HUDEP-2 (cell line): Measurements from ENCODE around the gene AK8.
A peak's percentile ranks its signal among the peaks of the same experiment; 100 is the strongest.

Source experiments
- DNase-seq, 76 experiments: peaks; one replicate each; lab custom pipeline; 2025; ENCODE audit not compliant: unreplicated experiment in 76 of 76; lab: John Stamatoyannopoulos, UW

The AK8 gene

DNA sequence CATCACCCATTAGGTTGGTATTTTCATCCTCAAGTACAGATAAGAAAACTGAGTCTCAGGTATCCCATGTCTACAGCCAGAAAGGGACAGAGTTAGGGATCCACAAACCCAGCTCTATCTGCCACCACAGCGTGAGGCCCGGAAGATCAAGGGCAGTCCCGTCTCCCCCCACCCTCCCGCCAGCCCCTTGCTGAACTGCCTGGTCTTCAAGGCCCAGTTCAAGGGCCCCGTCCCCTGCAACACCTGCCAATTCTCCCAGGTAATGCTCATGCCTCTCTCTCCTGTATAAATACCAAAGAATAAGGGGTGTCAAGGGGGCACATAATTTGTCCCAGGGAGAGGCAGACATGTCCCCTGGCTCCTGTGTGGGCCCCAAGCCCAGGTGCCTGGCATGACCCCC lies 50.7 kb downstream of the AK8 start:
- DNase-seq = no peak

DNA sequence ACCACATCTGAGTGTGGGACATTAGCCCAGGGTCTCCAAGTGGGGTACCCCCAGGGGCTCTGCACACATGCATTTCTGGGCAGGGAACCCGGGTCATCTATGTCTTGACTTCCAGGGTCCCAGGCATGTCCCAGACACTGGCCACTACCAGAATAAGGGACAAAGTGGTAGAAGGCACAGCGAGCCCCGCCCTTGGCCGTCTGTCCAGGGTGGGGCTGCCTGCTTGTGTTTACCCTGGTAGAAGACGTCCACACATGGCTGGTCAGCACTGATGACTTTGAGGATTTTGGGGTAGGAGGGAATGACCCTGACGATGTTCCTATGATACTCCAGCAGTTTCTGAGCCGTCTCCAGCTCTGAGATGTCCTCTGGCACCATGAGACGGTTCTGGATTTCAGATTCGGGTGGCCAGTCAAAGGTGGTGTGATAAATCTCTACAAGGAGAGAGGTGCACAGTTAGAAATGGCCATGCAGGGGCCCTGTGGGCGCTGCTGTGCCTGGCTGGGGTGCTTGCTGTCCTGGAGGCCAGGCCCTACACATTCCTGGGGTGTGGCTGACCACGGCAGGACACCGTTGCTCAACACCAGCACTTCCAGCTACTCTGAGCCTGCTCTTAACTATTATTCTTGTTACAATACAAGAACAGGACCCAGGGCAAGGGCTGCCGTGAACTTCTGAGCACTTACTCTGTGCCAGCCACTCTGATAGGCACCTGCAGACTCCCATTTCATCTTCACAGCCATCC lies 51.3 kb downstream of the AK8 start:
- DNase-seq = no peak

DNA sequence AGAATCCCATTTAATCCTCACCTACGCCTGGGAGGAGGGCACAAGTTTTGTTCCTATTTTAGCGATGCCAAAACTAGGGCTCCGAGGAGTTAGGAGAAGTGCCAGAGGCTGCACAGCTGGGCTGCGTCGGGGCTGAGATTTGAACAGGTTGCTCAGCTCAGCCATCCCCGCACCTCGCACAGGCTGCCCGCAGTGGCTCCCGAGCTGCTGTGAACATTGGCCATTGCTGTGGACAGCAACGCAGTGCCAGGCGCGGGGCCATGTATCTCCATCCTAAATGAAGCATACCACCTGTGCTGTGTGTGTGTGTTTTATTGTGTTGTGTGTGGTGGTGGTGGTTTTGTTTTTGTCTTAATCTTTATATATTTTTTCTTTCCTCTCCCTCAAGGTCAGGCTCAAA lies 52.0 kb downstream of the AK8 start:
- no peak for DNase-seq

DNA sequence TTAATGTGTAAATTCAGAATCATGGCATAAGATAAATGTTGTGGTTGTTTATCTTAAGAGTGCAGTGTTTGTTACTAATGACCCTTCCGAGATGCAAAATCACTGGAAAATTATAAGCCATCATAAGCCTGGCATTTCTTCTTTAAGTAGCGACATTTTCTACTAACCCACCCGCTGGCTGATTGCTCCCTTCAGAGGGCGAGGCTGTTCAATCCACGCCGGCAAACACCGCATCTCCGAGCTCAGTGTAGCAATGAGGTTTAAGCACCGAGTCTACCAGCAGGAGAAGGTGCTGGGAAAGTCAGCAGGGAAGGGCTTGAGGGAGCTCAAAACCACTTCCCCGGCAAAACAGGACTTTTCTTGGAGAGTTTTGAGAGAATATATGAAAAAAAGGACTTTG lies 52.7 kb downstream of the AK8 start:
- DNase-seq = no peak

DNA sequence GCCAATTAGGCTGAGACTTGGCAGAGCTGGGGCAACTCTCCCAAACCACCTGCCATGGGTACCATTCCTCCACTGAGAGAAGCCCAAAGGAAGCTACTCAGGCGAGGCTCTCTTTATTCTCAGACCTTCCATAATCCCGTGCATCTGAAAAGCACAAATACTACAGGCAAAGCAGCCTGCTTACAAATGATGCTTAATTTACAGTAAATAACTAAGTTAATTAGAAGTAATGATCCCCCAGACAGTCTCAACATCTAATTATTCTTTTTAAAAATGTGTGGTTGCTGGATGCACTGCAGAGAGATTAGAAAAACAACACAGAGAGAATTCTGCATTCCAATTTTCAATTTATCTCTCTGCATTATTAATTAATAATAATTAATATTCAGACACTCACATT lies 53.1 kb downstream of the AK8 start:
- DNase-seq = no peak

DNA sequence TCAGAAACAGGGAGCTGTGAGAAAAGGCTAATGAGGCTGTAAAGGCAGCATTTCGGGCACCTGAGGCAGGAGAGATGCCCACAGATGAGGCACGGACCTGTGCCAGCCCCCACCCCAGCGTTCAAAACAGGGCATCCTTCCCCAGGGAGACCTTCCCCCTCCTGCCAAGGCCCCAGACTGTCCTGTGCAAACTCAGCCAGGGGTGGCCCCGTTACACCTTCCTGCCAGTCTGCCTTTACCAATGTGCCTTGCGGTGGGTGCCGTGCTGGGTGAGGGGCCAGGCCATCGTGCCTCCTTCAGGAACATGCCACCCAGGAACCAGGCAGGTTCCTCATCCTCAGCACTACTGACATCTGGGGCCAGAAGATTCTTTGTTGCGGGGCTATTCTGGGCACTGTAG lies 53.9 kb downstream of the AK8 start:
- no peak for DNase-seq

DNA sequence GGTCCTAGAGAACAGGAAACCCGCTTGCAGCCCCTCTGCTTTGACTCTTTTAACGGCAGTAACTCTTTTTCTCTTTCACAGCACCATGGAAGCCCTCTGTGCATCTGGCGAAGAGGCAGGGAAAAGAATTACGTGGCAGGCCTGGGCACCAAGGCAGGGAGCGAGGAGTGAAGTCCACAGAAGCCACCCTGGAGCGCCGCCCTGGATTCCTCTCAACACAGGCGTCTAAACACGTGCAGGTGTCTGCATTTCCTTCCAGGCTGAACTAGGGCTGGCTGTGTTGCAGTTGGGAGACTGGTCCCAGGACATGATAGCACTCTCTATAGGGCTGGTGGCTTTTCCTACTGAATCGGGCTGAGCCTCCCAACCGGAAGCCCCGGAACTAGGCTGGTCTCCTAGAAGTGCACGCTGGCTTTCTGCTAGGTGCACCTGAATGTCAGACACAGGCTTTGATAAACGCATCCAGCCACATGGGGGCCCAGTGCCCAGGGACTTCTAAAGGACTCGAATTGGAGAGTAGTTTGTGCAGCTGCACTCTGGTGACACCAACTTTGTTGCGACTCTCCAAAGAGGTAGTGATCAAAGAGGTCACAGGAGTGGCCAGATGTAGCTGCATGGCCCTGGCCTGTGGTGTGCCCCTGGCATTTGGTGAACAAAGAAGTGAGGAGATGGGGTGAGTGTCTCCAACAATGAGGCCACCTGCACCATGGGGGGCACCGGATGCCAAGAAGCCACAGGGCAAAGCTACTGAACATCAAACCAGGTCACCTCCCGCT lies 54.5 kb downstream of the AK8 start:
- DNase-seq = peak in 1 of 76 experiments; percentile 6

DNA sequence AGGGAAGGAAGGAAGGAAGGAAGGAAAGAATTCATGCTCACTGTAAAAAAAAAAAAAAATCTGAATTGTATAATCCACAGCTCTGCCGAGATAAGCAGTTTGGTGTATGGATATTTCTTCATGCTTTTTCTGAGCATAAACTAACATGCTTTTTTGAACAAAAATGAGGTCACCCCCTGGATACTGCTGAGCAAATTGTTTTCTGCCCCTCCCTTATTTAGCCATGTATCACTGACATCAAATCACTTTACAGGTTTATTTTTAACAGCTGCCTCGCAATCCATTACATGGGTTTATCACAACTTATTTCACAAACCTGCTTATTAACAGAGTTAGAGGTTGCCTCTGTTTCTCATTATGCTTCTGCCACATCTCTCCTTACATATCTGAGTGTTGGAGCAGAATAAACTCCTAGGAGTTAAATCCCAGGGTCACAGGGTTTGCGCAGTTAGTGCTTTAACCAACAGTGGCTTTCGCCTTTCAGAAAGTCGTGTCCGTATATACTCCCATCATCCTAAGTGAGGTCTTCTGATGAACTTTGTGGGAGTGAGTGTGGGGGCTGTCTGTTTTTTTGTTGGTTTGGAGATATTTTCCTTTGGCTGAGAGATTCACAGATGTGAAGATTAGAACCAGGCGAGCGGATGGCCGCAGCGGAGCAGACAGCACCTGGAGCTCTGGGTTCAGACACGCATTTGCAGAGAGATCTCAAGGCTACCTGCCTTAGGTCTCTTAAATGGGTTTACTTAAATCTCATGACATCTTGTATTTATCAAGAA lies 57.7 kb downstream of the AK8 start:
- no peak for DNase-seq

DNA sequence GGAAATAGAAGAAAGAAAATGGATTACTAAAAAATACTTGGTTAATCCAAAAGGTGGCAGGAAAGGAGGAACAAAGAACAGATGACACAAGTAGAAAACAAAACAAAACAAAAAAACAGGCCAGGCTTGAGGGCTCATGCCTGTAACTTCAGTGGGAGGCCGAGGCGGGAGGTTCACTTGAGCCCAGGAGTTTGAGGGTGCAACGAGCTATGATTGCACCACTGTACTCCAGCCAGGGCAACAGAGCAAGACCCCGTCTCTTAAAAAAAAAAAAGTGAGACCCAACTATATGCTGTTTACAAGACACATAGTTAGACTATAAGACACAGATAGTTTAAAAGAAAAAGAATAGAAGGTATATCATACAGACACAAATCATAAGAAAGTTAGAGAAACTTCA lies 59.5 kb downstream of the AK8 start:
- no peak for DNase-seq

DNA sequence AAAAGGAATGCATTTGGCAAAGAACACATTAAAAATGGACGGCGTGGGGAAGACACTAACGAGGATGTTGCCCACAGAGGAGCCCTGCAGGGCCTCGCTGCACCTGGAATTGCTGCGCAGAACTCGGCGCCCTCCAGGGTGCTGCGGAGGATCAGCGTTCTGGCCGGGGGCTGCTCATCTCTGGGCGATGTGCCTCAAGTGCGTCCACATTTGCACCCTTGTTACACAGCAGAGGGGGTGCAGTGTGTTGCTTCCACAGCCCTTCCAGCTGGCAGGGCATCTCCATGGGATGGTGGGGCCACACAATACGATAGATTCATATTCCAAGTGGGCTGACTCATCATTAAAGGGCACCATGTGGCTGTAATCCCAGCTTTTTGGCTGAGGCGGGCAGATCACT lies 63.1 kb downstream of the AK8 start:
- DNase-seq = no peak

DNA sequence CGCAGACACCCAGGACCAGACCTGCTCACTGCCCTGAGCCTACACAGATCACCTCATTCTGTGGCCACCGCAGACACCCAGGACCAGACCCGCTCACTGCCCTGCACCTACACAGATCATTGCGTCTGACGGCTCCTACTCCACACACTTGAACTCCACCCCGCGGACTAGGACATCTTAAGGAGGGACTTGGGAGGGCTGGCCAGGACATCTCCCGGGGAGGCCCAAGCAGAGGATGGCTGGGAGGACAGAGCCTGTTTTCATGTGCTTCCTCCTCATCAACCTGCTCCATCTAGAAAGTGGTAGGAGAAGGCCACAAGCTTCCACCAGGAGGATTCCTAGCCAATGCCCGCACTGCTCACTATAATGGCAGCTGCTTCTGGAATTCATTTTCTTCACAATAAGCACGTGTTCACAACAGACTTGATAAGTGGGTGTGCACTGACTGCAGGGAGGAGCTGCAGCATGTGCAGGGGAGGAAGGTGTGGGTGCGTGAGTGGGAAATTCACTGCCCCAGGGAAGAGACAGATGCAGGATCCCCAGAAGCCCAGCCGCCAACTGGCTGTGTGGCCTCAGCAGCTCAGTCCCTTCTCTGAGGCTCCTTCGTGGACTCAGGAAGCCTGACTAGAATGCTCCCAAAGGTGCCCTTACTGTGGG lies 64.8 kb downstream of the AK8 start:
- DNase-seq = no peak

DNA sequence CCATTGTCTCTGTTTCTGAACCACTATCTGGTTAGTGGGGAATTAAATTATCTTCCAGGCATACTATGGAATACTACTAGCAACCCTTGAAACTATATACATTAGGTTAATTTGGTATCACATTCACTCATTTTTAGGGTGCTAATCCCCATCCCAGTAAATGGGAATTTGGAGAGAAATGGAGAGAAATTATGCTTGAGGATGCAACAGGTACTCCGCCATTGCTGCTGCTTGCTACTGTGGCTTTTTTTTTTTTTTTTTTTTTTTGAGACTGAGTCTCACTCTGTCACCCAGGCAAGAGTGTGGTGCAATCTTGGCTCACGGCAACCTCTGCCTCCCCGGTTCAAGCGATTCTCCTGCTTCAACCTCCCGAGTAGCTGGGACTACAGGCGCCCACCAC lies 66.1 kb downstream of the AK8 start:
- DNase-seq = no peak

DNA sequence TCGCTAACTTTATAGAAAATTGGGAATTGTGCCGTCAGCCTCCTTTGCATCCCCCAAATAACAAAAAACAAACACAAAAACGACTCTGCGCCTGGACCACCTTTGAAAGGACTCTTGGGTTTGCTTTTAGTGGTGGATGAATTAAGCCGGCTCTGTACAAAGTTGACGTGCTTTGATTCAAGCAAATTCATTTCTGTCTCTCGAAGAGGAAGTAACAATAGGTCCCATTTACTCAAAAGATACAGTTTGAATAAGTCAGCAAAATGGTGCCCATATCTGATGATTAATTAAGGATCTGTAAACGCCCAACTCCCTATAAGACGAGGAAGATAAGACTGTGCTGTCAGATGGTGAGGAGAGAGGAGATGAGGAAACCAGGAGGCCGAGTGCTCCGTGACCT lies 67.8 kb downstream of the AK8 start:
- no peak for DNase-seq

DNA sequence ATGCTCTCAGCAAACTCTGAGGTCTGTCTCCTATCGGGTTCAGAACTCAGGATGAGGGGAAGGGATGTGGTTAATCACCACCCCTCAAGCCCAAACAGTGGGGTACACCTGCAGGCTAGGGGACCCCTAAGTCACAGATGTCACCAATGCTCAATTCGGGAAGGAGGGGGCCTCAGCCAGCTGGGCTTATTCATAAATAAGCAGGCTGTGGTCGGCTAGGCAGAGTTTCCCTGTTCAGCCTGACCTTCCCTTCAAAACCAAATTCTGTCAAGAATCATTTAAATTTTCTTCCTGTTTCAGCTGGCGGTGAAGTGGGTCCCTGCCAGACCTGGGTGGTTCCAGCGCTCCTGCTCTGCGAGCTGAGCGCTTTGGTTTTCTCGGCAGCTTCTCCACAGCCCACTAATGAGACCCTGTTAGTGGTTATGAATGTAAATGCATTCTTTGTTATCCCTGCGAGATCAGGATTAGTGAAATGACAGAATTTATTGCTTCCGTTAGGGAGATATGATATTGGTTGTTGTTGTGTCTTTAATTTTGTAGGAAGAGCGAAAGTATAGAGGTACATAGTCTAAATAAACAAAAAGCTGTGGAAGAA lies 68.3 kb downstream of the AK8 start:
- no peak for DNase-seq

DNA sequence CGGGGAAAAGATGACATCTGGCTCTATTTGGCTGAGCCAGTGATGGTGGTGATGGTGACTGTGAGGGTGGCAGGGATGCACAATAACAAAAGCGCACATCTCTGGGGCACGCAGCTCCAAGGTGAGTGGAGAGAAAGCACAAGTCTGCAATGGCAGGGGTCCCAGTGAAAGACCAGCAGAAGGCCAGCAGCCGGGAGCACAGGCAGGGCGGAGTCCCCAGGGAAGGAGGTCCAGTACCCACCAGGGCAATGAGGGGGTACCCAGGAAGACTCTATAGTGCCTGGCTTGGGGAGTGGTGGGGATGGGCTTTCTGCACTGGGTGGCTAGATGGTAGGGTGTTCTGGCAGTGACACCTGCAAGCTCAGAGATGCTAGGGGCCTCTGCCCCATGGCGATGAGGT lies 69.4 kb downstream of the AK8 start:
- DNase-seq = no peak

DNA sequence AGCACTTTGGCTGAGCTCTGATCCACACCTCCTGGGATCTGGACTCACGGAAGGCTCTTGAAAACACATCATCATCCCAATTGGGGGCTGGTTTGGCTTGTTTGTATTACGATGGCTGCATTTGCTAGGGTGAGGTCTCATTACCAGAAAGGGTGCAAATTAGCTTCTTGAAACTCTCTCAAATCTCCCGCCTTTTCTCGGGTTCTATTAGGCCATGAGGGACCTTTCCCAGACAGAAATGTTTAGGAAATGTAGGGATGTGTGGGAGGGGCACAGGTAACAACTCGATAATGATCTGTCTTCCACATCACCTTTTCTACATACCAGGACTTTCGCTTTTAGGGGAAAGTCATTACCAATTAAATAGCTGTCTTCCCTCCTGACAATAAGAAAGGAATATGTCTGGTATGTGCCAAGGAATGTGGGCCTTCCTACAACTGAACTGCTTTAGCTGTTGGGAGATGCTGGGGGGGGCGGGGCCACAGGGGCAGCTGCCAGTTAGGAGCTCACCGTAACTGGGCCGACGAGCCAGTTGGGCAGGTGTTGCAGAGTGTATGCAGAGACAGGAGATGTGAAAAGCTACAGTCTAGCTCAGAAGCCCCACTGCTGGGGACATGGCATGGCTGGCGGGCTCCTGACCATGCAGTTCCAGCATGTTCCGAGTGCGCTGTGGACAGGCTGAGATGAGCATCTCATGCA lies 71.2 kb downstream of the AK8 start:
- no peak for DNase-seq

DNA sequence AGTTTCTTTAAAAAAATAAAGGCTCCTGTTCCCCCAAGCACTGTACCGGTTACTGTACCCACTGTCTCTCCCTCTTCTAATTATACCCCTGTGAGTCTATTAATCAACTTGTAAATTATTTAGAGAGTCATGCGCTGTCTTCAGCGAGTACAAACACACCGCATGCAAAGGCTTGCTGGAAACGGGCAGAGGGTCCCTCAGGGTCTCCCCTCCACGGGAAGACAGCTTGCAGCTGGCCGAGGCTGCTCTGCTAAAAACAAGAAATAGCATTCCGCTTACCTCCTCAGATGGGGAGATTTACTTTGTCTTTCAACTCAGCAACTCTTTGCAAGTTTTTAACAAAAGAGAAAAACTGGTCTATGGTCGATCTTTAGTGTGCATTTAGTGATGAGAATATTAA lies 71.8 kb downstream of the AK8 start:
- no peak for DNase-seq

DNA sequence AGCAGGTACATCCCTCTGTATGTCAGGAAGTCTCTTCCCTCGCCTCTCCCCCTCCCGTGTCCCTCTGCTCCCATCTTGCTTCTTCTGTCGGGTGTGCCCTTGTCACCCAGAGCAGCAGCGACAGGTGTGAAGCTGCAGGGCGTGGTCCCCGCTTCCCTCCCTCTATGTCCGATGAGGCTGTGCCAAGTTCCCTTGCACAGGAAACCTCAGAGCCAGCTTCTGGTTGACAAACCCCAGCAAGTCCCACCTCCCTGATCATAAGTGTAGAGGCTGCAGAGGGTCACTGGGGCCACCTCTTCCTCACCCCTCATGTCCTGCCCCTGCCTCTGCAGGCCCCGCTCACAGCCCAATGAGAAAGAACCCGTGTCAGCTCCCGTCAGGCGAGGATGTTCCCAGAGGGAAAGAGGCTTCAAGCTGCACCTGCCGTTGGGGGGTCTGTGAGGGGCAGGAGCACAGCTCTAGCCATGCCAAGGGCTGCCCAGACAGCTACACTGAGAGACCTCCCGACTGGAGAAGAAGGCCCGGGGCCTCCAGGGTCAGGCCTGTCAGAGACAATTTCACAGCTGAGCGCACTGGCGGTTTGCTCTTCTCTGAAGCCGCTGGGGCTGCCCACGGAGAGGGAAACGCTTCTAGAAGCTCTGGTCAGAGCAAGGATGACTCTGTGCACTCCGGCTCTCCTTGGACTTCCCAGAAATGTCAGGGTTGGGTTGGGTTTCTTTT lies 73.3 kb downstream of the AK8 start:
- DNase-seq = no peak

DNA sequence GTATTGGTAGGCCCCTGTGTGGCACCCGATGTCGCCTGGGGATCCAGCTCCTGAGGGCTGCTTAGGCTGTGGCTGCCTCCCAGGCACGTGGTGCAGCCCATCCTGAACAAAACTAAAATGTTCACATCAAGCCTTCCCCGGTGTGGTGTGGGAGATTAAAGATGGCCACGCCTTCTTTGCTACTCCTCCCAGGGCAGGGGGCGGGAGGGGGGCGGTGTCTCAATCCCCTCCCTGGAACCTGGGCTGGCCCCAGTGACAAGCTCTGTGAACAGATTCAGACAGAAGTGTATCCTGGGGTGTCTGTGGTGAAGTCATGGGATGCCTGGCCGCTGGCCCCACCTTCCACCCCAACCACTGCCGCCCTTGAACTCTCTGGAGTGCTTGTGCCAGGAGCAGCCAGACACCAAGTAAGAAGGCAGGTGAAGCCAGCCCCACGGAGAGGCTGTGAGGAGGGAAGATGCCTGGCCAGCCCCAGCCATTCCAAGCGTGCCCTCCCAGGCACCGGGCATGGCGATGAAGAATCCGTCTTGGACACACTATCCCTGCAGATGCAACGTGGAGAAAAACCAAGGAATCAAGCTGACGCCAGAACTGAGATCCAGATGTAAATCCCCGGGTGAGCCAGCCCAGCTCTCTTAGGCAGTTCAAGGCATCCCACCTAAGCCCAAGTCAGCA lies 75.8 kb downstream of the AK8 start:
- peak in 31 of 76 experiments; percentile 7 to 50 (median 26) for DNase-seq
